Uterus (tissue), 4 donors: ENCODE results near the gene TFF2. TPM values are rescaled to one million over a fixed set of nuclear protein-coding genes. Genes with fewer than 3 reads are reported as not detected.

ENCODE experiments used
- DNase-seq, 2 donors: peaks; one replicate each; pipeline ENCODE4 v3.0.0-alpha.2; 2019 to 2020
- H3K27ac ChIP-seq, 2 donors: fragments of 200-600 bp; sonication (generic); 1 replicate in 1 of 2; 2 replicates in 1 of 2; pipeline ENCODE4 v1.5.1; 2016 to 2018
- H3K27me3 ChIP-seq, 2 donors: fragments of 200-600 bp; sonication (generic); one replicate each; pipeline ENCODE4 v1.5.1; 2018 to 2019; ENCODE audit warnings: control low read depth in 1 of 2
- H3K36me3 ChIP-seq, 2 donors: fragments of 200-600 bp; sonication (generic); one replicate each; pipeline ENCODE4 v1.5.1; 2019; ENCODE audit warnings: control low read depth in 1 of 2
- H3K4me1 ChIP-seq, 2 donors: fragments of 200-600 bp; sonication (generic); one replicate each; pipeline ENCODE4 v1.5.1; 2018 to 2019; ENCODE audit warnings: control low read depth in 1 of 2
- H3K4me3 ChIP-seq, 2 donors: fragments of 200-600 bp; sonication (generic); 1 replicate in 1 of 2; 2 replicates in 1 of 2; pipeline ENCODE4 v1.5.1; 2018 to 2019; ENCODE audit warnings: mild to moderate bottlenecking in 1 of 2
- H3K9me3 ChIP-seq, 2 donors: fragments of 200-600 bp; sonication (generic); one replicate each; pipeline ENCODE4 v1.5.1; 2019; ENCODE audit warnings: control low read depth in 1 of 2
- CTCF ChIP-seq, 4 experiments: fragments of 200-600 bp in 2 of 4; fragments of 450-650 bp in 2 of 4; sonication (generic) in 2 of 4; IDR thresholded peaks; one replicate each; pipeline ENCODE4 v1.5.1; 2016 to 2019; ENCODE audit warnings: antibody characterized with exemption in 4 of 4, mild to moderate bottlenecking in 2 of 4, moderate library complexity in 1 of 4
- POLR2A ChIP-seq, 2 donors: fragments of 450-650 bp; IDR thresholded peaks; one replicate each; pipeline ENCODE4 v1.6.1; 2016; ENCODE audit warnings: antibody characterized with exemption in 2 of 2, mild to moderate bottlenecking in 1 of 2, moderate library complexity in 1 of 2
- intact Hi-C: fragments of 100-400 bp; cut with DNase I; formaldehyde crosslinking; loops from one replicate; pipeline ENCODE4 v1.15.1; 2023; ENCODE audit warnings: low total_unique reads
- total RNA-seq, 4 donors: library from RNA; depleted of rRNA in 3 of 4; stranded (reverse); fragments of >200 nt in 3 of 4; gene quantifications; one replicate each; pipeline versions ENCODE4 v1.1.0 to v1.2.4, GENCODE V29; 2014 to 2023
- donor health status: DM: yes; HTN: yes; CAD: no.

Gene TFF2
- total RNA-seq, 4 donors from 2014 or later = not detected

- no peak for TF ChIP-seq CTCF (IDR thresholded peaks at IDR 0.05)
- TF ChIP-seq POLR2A (IDR thresholded peaks at IDR 0.05) = no peak
- no peak for DNase-seq
Observed at GRCh38 chr21:42384989-42385388, 34.2 kb upstream of the TFF2 start.

DNA sequence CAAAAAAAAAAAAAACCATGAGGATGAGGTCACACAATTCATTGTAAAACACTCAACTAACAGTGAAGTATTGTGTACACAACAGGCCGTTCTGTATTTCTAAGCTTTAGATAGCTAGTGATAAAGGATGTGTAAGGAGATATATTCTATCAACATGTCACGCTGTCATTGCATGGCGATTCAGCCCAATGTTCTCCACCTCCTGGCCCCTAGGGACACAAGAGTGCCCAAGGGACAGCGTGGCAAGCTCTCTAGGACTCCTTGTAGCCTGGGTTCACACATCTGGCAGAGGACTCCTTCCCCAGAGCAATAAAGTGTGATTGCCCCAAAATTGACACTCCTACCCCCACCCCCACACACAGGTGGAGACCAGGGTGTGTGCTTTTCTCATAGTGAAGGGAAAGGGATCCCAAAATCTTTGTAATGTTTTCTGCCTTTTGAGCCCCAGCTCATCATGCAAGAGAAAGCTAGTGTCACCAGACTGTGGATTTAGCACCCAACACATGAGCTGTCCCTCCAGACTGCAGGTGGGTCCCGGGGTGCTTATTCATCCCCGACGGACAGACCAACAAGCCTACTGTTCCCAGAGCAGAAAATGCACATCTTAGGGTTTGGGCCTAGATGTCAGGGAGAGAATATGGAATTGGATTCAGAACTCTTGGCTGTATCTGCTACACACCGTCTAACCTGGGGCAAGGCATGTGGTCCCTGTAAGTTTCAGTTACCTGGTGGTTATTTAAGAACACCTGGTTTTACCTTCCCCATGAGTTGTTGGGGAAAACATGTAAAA lies 33.6 kb upstream of the TFF2 start:
- no peak for TF ChIP-seq CTCF (IDR thresholded peaks at IDR 0.05)
- TF ChIP-seq POLR2A (IDR thresholded peaks at IDR 0.05) = no peak
- DNase-seq = no peak
- intact Hi-C loops = no loop called here

More at GRCh38 chr21:42384989-42385388, 34.2 kb upstream of the TFF2 start:
- no peaks in the 10 kb centered on the region for H3K27me3 ChIP-seq
- H3K4me3 ChIP-seq = no peak overlapping the region
- peaks cover 0 to 3% of the 10 kb centered on the region in 2 donors for H3K9me3 ChIP-seq
- H3K4me1 ChIP-seq = no peaks in the 10 kb centered on the region
- no peak overlapping the region for H3K27ac ChIP-seq
- intact Hi-C loops = no loop called here
- no peaks in the 10 kb centered on the region for H3K36me3 ChIP-seq

GRCh38 chr21:42383331-42383730 lies 32.5 kb upstream of the TFF2 start:
- TF ChIP-seq POLR2A (IDR thresholded peaks at IDR 0.05) = no peak
- TF ChIP-seq CTCF (IDR thresholded peaks at IDR 0.05) = no peak
- DNase-seq = no peak
- Histone ChIP-seq H3K4me3 (no peak overlapping the region), H3K9me3 (peaks cover 0 to 3% of the 10 kb centered on the region in 2 donors), H3K36me3 (no peaks in the 10 kb centered on the region), H3K27me3 (no peaks in the 10 kb centered on the region), H3K27ac (no peak overlapping the region), H3K4me1 (no peaks in the 10 kb centered on the region)
- intact Hi-C loops = no loop called here

More for the DNA sequence above, 33.6 kb upstream of the TFF2 start:
- H3K36me3 ChIP-seq = no peaks in the 10 kb centered on the region
- H3K27ac ChIP-seq = no peak overlapping the region
- H3K9me3 ChIP-seq = peaks cover 0 to 3% of the 10 kb centered on the region in 2 donors
- no peaks in the 10 kb centered on the region for H3K27me3 ChIP-seq
- H3K4me3 ChIP-seq = no peak overlapping the region
- no peaks in the 10 kb centered on the region for H3K4me1 ChIP-seq

DNA sequence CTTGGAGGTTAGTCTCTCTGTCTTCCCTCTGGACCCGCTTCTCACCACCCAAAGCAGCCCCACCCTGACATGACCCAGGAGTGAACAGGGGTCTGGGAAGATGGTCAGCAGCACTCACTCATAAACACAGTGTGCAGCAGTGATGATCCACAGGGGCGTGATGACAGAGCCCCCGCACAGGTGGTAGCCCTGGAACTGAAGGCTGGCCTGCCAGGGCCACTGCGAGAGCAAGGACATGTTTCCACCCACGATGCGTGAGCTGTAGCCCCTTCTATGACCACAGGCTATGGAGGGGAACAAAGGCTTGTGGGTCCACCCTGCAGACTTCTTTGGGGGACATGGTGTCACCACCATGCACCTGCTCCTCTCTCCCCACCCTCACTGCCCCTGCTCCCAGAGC lies 32.1 kb upstream of the TFF2 start:
- no peak overlapping the region for H3K27ac ChIP-seq
- H3K4me3 ChIP-seq = no peak overlapping the region
- H3K36me3 ChIP-seq = no peaks in the 10 kb centered on the region
- H3K4me1 ChIP-seq = no peaks in the 10 kb centered on the region
- H3K9me3 ChIP-seq = peaks cover 0 to 3% of the 10 kb centered on the region in 2 donors
- intact Hi-C loops = no loop called here
- H3K27me3 ChIP-seq = no peaks in the 10 kb centered on the region
- no peak for TF ChIP-seq CTCF (IDR thresholded peaks at IDR 0.05)
- TF ChIP-seq POLR2A (IDR thresholded peaks at IDR 0.05) = no peak
- DNase-seq = no peak

- Histone ChIP-seq H3K9me3 (peaks cover 0 to 3% of the 10 kb centered on the region in 2 donors), H3K4me3 (no peak overlapping the region), H3K27me3 (no peaks in the 10 kb centered on the region), H3K36me3 (no peaks in the 10 kb centered on the region), H3K4me1 (no peaks in the 10 kb centered on the region), H3K27ac (no peak overlapping the region)
- DNase-seq = no peak
- intact Hi-C loops = no loop called here
- TF ChIP-seq CTCF (IDR thresholded peaks at IDR 0.05) (no peak), POLR2A (IDR thresholded peaks at IDR 0.05) (no peak)
Observed at GRCh38 chr21:42381347-42381984, 30.7 kb upstream of the TFF2 start.
